ENCODE data around the gene CFL1.

Gene CFL1

DNA sequence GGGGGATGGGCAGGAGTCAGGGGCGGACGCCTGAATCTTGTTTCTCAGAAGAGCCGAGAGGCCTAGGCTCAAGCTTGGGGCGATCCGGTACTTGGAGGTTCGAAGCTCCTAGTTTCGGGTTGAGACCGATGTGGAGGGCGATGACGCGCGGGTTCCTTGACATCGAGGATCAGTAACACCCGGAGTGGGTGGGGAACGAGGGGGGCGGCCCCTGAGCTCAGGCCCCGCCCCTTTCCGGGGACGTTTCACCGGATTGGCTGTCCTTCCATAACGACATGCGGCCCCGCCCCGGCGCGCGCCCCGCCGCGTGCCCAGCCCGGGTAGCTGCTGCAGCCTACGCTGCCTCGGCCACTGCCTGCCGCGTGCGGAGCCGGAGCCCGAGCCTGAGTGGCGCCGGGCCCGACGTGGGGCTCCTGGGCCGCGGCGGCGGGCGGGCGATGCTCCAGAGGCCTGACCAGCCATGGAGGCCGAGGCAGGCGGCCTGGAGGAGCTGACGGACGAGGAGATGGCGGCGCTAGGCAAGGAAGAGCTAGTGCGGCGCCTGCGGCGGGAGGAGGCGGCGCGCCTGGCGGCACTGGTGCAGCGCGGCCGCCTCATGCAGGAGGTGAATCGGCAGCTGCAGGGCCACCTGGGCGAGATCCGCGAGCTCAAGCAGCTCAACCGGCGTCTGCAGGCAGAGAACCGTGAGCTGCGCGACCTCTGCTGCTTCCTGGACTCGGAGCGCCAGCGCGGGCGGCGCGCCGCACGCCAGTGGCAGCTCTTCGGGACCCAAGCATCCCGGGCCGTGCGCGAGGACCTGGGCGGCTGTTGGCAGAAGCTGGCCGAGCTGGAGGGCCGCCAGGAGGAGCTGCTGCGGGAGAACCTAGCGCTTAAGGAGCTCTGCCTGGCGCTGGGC, 32.6 kb upstream of the CFL1 start, which contains the start of gene CCDC85B:
Gene CCDC85B, plus strand, starts transcription at position 350 of the 895 bp plus-strand sequence. Its CDS starts 111 bp downstream, at position 461.
- TF ChIP-seq EZH2phosphoT487 (IDR thresholded peaks at IDR 0.05; ENCODE audit: low read depth) (no peak), CTCF (IDR thresholded peaks at IDR 0.05; ENCODE audit: low read depth, low read length) (peak; percentile 2)
- Histone ChIP-seq H3K36me3 (replicated peaks; ENCODE audit: low read depth, low read length) (peaks cover 10% of the 10 kb centered on the region), H3K27ac (ENCODE audit: low read length) (peak within 1 kb of the TSS; percentile 82), H3K79me2 (ENCODE audit: low read length) (peaks cover 37% of the 10 kb centered on the region), H3K4me1 (ENCODE audit: low read length) (peaks cover 36% of the 10 kb centered on the region), H4K20me1 (ENCODE audit: insufficient read depth, low read length) (peaks cover 12% of the 10 kb centered on the region; the same call in 1 of the 2 replicates), H3K4me2 (ENCODE audit: low read length) (peak within 1 kb of the TSS; percentile 97), H3K9ac (ENCODE audit: low read length) (peak within 1 kb of the TSS; percentile 95), H3K9me3 (ENCODE audit: insufficient read depth, low read length) (no peaks in the 10 kb centered on the region), H3K4me3 (ENCODE audit: low read length) (peak within 1 kb of the TSS; percentile 92), H3K27me3 (ENCODE audit: low read depth, low read length) (no peaks in the 10 kb centered on the region), H2AFZ (ENCODE audit: low read depth, low read length) (peak within 1 kb of the TSS; percentile 0; the same call in 1 of the 2 replicates)

GRCh38 chr11:65888163-65888814, 30.3 kb upstream of the CFL1 start, which contains the start of gene FIBP:
TSS of gene FIBP (minus strand) at chr11:65888471. CDS start at chr11:65888418, 53 bp downstream.
- Histone ChIP-seq H4K20me1 (ENCODE audit: insufficient read depth, low read length) (peaks cover 12% of the 10 kb centered on the region; the same call in 1 of the 2 replicates), H3K27me3 (ENCODE audit: low read depth, low read length) (no peaks in the 10 kb centered on the region), H3K79me2 (ENCODE audit: low read length) (peaks cover 37% of the 10 kb centered on the region), H3K27ac (ENCODE audit: low read length) (peak within 1 kb of the TSS; percentile 82), H3K4me3 (ENCODE audit: low read length) (peak within 1 kb of the TSS; percentile 92), H3K36me3 (replicated peaks; ENCODE audit: low read depth, low read length) (peaks cover 28% of the 10 kb centered on the region), H3K9me3 (ENCODE audit: insufficient read depth, low read length) (no peaks in the 10 kb centered on the region), H2AFZ (ENCODE audit: low read depth, low read length) (peak within 1 kb of the TSS; percentile 85), H3K4me1 (ENCODE audit: low read length) (peaks cover 33% of the 10 kb centered on the region), H3K4me2 (ENCODE audit: low read length) (peak within 1 kb of the TSS; percentile 97), H3K9ac (ENCODE audit: low read length) (peak within 1 kb of the TSS; percentile 88)
- peak; percentile 76 for TF ChIP-seq CTCF (IDR thresholded peaks at IDR 0.05; ENCODE audit: low read depth, low read length)
- TF ChIP-seq EZH2phosphoT487 (IDR thresholded peaks at IDR 0.05; ENCODE audit: low read depth), result no peak

GRCh38 chr11:65887723-65888162, 29.8 kb upstream of the CFL1 start:
- Histone ChIP-seq H2AFZ (ENCODE audit: low read depth, low read length) (peak overlapping the region; percentile 85), H3K27ac (ENCODE audit: low read length) (peak overlapping the region; percentile 55), H4K20me1 (ENCODE audit: insufficient read depth, low read length) (peaks cover 12% of the 10 kb centered on the region; the same call in 1 of the 2 replicates), H3K9ac (ENCODE audit: low read length) (peak overlapping the region; percentile 87), H3K79me2 (ENCODE audit: low read length) (peaks cover 33% of the 10 kb centered on the region), H3K4me1 (ENCODE audit: low read length) (peaks cover 28% of the 10 kb centered on the region), H3K27me3 (ENCODE audit: low read depth, low read length) (no peaks in the 10 kb centered on the region), H3K4me3 (ENCODE audit: low read length) (peak overlapping the region; percentile 92), H3K36me3 (replicated peaks; ENCODE audit: low read depth, low read length) (peaks cover 33% of the 10 kb centered on the region), H3K4me2 (ENCODE audit: low read length) (peak overlapping the region; percentile 95), H3K9me3 (ENCODE audit: insufficient read depth, low read length) (no peaks in the 10 kb centered on the region)
- no peak for TF ChIP-seq EZH2phosphoT487 (IDR thresholded peaks at IDR 0.05; ENCODE audit: low read depth)
- TF ChIP-seq CTCF (IDR thresholded peaks at IDR 0.05; ENCODE audit: low read depth, low read length), result no peak
